Smooth muscle cell (in vitro differentiated cells): ENCODE data around the gene KRTAP2-3. TPM values are rescaled to one million over a fixed set of nuclear protein-coding genes. Genes with fewer than 3 reads are reported as not detected.
"Not testable (repeated sequence)": the region's sequence is repeated elsewhere in the genome, so short reads cannot be mapped to it uniquely, and the experiment has no call there.

Source experiments
- DNase-seq: peaks from one replicate; lab custom pipeline; 2025; ENCODE audit not compliant: unreplicated experiment; lab: John Stamatoyannopoulos, UW
- H2AFZ ChIP-seq: fragments of 200-600 bp; sonication (generic); 2 replicates; pipeline ENCODE4 v1.6.0; 2016; ENCODE audit warnings: antibody characterized with exemption, low read depth, mild to moderate bottlenecking
- H3F3A ChIP-seq: fragments of 200-600 bp; sonication (generic); 2 replicates; pipeline ENCODE4 v1.6.0; 2017; ENCODE audit warnings: antibody characterized with exemption, low read depth
- H3K27ac ChIP-seq: fragments of 200-600 bp; sonication (generic); 2 replicates; pipeline ENCODE4 v1.5.1; 2016; ENCODE audit warnings: low read depth, mild to moderate bottlenecking
- H3K27me3 ChIP-seq: fragments of 200-600 bp; sonication (generic); 2 replicates; pipeline ENCODE4 v1.6.1; 2016; ENCODE audit warnings: low read depth, mild to moderate bottlenecking
- H3K36me3 ChIP-seq: fragments of 200-600 bp; sonication (generic); 2 replicates; pipeline ENCODE4 v1.5.1; 2016; ENCODE audit warnings: low read depth
- H3K4me1 ChIP-seq: fragments of 200-600 bp; sonication (generic); 2 replicates; pipeline ENCODE4 v1.5.1; 2016; ENCODE audit warnings: low read depth
- H3K4me2 ChIP-seq: fragments of 200-600 bp; sonication (generic); 2 replicates; pipeline ENCODE4 v1.6.0; 2016; ENCODE audit warnings: mild to moderate bottlenecking
- H3K4me3 ChIP-seq: fragments of 200-600 bp; sonication (generic); 2 replicates; pipeline ENCODE4 v1.5.1; 2016; ENCODE audit warnings: mild to moderate bottlenecking
- H3K79me2 ChIP-seq: fragments of 200-600 bp; sonication (generic); 2 replicates; pipeline ENCODE4 v1.6.0; 2016; ENCODE audit warnings: low read depth, mild to moderate bottlenecking
- H3K9ac ChIP-seq: fragments of 200-600 bp; sonication (generic); 2 replicates; pipeline ENCODE4 v1.6.0; 2016; ENCODE audit warnings: low read depth
- H3K9me3 ChIP-seq: fragments of 200-600 bp; sonication (generic); replicated peaks from 2 replicates; pipeline ENCODE4 v1.5.1; 2016; ENCODE audit warnings: low read depth
- H4K20me1 ChIP-seq: fragments of 200-600 bp; sonication (generic); 2 replicates; pipeline ENCODE4 v1.6.0; 2016; ENCODE audit warnings: low read depth
- CTCF ChIP-seq: fragments of 200-600 bp; sonication (generic); IDR thresholded peaks from 2 replicates; pipeline ENCODE4 v1.5.1; 2017; ENCODE audit warnings: borderline replicate concordance, mild to moderate bottlenecking, antibody characterized with exemption; ENCODE audit not compliant: insufficient read depth, poor library complexity, severe bottlenecking
- WGBS: methylation state at CpG from one replicate; pipeline ENCODE4 v1.1.7; 2016; ENCODE audit warnings: low lambda C conversion rate; 5-methylcytosine and 5-hydroxymethylcytosine counted together
- polyA plus RNA-seq: library from polyadenylated mRNA; unstranded; fragments of >200 nt; fragmentation: Nextera tagmentation; extraction: Ambion mirVana; gene quantifications from 2 replicates; pipeline ENCODE4 v1.2.1, GENCODE V29; 2016
- total RNA-seq: library from RNA; depleted of rRNA; stranded (reverse); fragments of >200 nt; gene quantifications from 2 replicates; pipeline ENCODE4 v1.2.3, GENCODE V29; 2014

KRTAP2-3 gene
- total RNA-seq (3.5 and 17.3 TPM in 2 replicates), polyA plus RNA-seq (21.0 and 71.9 TPM in 2 replicates)

GRCh38 chr17:41060052-41060604, at the start of gene KRTAP2-3:
KRTAP2-3 (minus strand) TSS chr17:41060114; CDS start chr17:41060050, 64 bp downstream.
- WGBS = 30% methylated on average over 6 of the region's 6 CpGs
- Histone ChIP-seq H3F3A (peaks cover 3% of the 10 kb centered on the region), H3K9ac (peak within 1 kb of the TSS; percentile 61), H3K27me3 (no peaks in the 10 kb centered on the region), H3K4me2 (peak within 1 kb of the TSS; percentile 60), H3K36me3 (no peaks in the 10 kb centered on the region), H3K4me3 (no peak within 1 kb of the TSS), H2AFZ (no peak within 1 kb of the TSS), H3K27ac (peak within 1 kb of the TSS; percentile 89), H4K20me1 (no peaks in the 10 kb centered on the region), H3K9me3 (no peaks in the 10 kb centered on the region), H3K79me2 (no peaks in the 10 kb centered on the region), H3K4me1 (peaks cover 6% of the 10 kb centered on the region)
- DNase-seq = no peak
- TF ChIP-seq CTCF = no peak

- not testable (repeated sequence) for H3K79me2 ChIP-seq, H2AFZ ChIP-seq, DNase-seq, H3K27ac ChIP-seq, H3F3A ChIP-seq, H3K4me3 ChIP-seq, H3K9ac ChIP-seq, H4K20me1 ChIP-seq, H3K27me3 ChIP-seq, H3K36me3 ChIP-seq, H3K4me2 ChIP-seq, H3K9me3 ChIP-seq, H3K4me1 ChIP-seq
- WGBS = 53% methylated on average over 1 of the region's 1 CpG
These were observed 48.9 kb upstream of the KRTAP2-3 start for GRCh38 chr17:41108728-41109386.

GRCh38 chr17:41107941-41108450, 48.1 kb upstream of the KRTAP2-3 start:
- 85% methylated on average over 1 of the region's 1 CpG for WGBS

GRCh38 chr17:41105347-41105746, 45.4 kb upstream of the KRTAP2-3 start, which contains the start of gene KRTAP4-9:
KRTAP4-9 (plus strand) TSS chr17:41105389; CDS start chr17:41105389, 0 bp downstream.
- not testable (repeated sequence) for H2AFZ ChIP-seq, DNase-seq, H3K36me3 ChIP-seq, H3F3A ChIP-seq, H3K79me2 ChIP-seq, H3K9me3 ChIP-seq, H3K4me1 ChIP-seq, H3K4me3 ChIP-seq, H3K27me3 ChIP-seq, H3K9ac ChIP-seq, H4K20me1 ChIP-seq
- Histone ChIP-seq H3K27ac (peak within 1 kb of the TSS; percentile 53), H3K4me2 (peak within 1 kb of the TSS; percentile 24)
- 87% methylated on average over 10 of the region's 10 CpGs for WGBS

More at GRCh38 chr17:41107941-41108450, 48.1 kb upstream of the KRTAP2-3 start:
- Histone ChIP-seq H3K79me2 (no peaks in the 10 kb centered on the region), H3K4me1 (peaks cover 3% of the 10 kb centered on the region), H3K36me3 (no peaks in the 10 kb centered on the region), H3K4me2 (no peak overlapping the region), H3K4me3 (no peak overlapping the region), H3K9ac (no peak overlapping the region), H2AFZ (no peak overlapping the region), H4K20me1 (no peaks in the 10 kb centered on the region), H3K9me3 (no peaks in the 10 kb centered on the region), H3F3A (no peaks in the 10 kb centered on the region), H3K27ac (no peak overlapping the region), H3K27me3 (no peaks in the 10 kb centered on the region)
- no peak for DNase-seq
- no peak for TF ChIP-seq CTCF

GRCh38 chr17:41104386-41105038, 44.6 kb upstream of the KRTAP2-3 start:
- H2AFZ ChIP-seq, H3K36me3 ChIP-seq, DNase-seq, H3K27me3 ChIP-seq, H3K9ac ChIP-seq, H4K20me1 ChIP-seq, H3K4me3 ChIP-seq, H3K9me3 ChIP-seq, H3K4me1 ChIP-seq, H3K79me2 ChIP-seq, H3F3A ChIP-seq: not testable (repeated sequence)
- Histone ChIP-seq H3K4me2 (peak overlapping the region; percentile 24), H3K27ac (peak overlapping the region; percentile 53)
- 11% methylated on average over 2 of the region's 2 CpGs for WGBS
